ENCODE results near the gene PHLDB2. TPM values are rescaled to one million over a fixed set of nuclear protein-coding genes. Genes with fewer than 3 reads are reported as not detected.

Gene PHLDB2
- total RNA-seq, 1 experiment from 2014 or later: 40.5 TPM

- H3K27ac ChIP-seq: peak overlapping the region; percentile 92
- H3K4me3 ChIP-seq: no peak overlapping the region
- no peaks in the 10 kb centered on the region for H3K9me3 ChIP-seq (replicated peaks)
- peaks cover 43% of the 10 kb centered on the region for H3K36me3 ChIP-seq
- H3K4me1 ChIP-seq (replicated peaks): peaks cover 55% of the 10 kb centered on the region
- H3K27me3 ChIP-seq (replicated peaks): no peaks in the 10 kb centered on the region
- DNase-seq (ENCODE audit: low read depth in 1 of 2, low spot score in 2 of 2): peak in 1 of 2 experiments; percentile 72
Observed at GRCh38 chr3:111904376-111905241, 45.5 kb downstream of the PHLDB2 start.

DNA sequence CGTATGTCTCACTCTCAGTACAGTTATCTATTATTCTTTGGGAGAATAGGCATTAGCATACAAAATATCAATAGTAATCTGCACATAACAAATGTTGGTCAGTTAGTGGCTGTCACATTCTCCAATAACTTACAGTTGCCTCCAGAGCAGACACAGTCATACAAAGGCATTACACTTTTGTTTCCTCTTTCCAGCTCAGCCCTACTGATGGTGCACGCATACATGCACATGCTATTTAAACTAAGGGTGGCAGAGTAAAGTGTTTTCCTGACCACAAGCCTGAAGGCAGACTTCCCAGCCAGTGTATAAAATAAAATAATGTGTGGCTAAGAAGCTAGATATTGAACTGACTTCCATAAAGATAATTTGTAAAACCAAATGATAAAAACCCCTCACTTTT lies 47.6 kb downstream of the PHLDB2 start:
- Histone ChIP-seq H3K36me3 (peaks cover 41% of the 10 kb centered on the region), H3K4me3 (no peak overlapping the region), H3K27ac (peak overlapping the region; percentile 35), H3K9me3 (replicated peaks) (no peaks in the 10 kb centered on the region), H3K27me3 (replicated peaks) (no peaks in the 10 kb centered on the region), H3K4me1 (replicated peaks) (peaks cover 67% of the 10 kb centered on the region)
- DNase-seq (ENCODE audit: low read depth in 1 of 2, low spot score in 2 of 2): peak in 1 of 2 experiments; percentile 52

GRCh38 chr3:111907151-111907550 lies 48.1 kb downstream of the PHLDB2 start:
- Histone ChIP-seq H3K36me3 (peaks cover 46% of the 10 kb centered on the region), H3K4me1 (replicated peaks) (peaks cover 65% of the 10 kb centered on the region), H3K4me3 (no peak overlapping the region), H3K27ac (peak overlapping the region; percentile 35), H3K9me3 (replicated peaks) (no peaks in the 10 kb centered on the region), H3K27me3 (replicated peaks) (no peaks in the 10 kb centered on the region)
- no peak for DNase-seq (ENCODE audit: low read depth in 1 of 2, low spot score in 2 of 2)

- H3K36me3 ChIP-seq: peaks cover 50% of the 10 kb centered on the region
- no peak for DNase-seq (ENCODE audit: low read depth in 1 of 2, low spot score in 2 of 2)
- H3K27ac ChIP-seq: no peak overlapping the region
- H3K4me1 ChIP-seq (replicated peaks): peaks cover 29% of the 10 kb centered on the region
- H3K4me3 ChIP-seq: no peak overlapping the region
- H3K9me3 ChIP-seq (replicated peaks): no peaks in the 10 kb centered on the region
- H3K27me3 ChIP-seq (replicated peaks): no peaks in the 10 kb centered on the region
Observed at GRCh38 chr3:111910806-111911205, 51.7 kb downstream of the PHLDB2 start.

GRCh38 chr3:111911446-111911845 lies 52.4 kb downstream of the PHLDB2 start:
- Histone ChIP-seq H3K27me3 (replicated peaks) (no peaks in the 10 kb centered on the region), H3K4me3 (no peak overlapping the region), H3K4me1 (replicated peaks) (peaks cover 26% of the 10 kb centered on the region), H3K27ac (no peak overlapping the region), H3K9me3 (replicated peaks) (no peaks in the 10 kb centered on the region), H3K36me3 (peaks cover 53% of the 10 kb centered on the region)
- DNase-seq (ENCODE audit: low read depth in 1 of 2, low spot score in 2 of 2): no peak

DNA sequence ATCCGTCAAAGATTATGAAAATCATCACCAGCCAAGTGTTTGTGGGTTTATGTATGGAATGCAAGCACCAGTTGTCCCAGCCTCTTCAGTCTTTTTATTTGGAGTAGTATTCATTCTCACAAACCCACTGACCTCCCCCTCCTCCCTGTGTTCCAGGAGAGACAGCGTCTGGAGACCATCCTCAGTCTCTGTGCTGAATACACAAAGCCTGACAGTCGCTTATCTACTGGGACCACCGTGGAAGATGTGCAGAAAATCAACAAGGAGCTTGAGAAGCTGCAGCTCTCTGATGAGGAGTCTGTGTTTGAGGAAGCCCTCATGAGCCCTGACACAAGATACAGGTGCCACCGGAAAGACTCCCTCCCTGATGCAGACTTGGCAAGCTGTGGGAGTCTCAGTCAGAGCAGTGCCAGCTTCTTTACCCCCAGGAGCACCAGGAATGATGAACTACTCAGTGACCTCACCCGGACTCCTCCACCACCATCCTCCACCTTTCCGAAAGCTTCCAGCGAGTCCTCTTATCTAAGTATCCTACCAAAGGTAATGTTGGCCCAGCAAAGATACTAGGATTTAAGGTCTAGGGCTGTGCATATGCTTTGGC lies 54.2 kb downstream of the PHLDB2 start:
- no peak overlapping the region for H3K4me3 ChIP-seq
- H3K36me3 ChIP-seq: peaks cover 63% of the 10 kb centered on the region
- no peak for DNase-seq (ENCODE audit: low read depth in 1 of 2, low spot score in 2 of 2)

GRCh38 chr3:111915905-111916304 lies 56.8 kb downstream of the PHLDB2 start:
- Histone ChIP-seq H3K9me3 (replicated peaks) (no peaks in the 10 kb centered on the region), H3K4me3 (no peak overlapping the region), H3K27ac (no peak overlapping the region), H3K36me3 (peaks cover 83% of the 10 kb centered on the region), H3K27me3 (replicated peaks) (no peaks in the 10 kb centered on the region), H3K4me1 (replicated peaks) (peaks cover 29% of the 10 kb centered on the region)
- no peak for DNase-seq (ENCODE audit: low read depth in 1 of 2, low spot score in 2 of 2)

More for the DNA sequence above, 54.2 kb downstream of the PHLDB2 start:
- Histone ChIP-seq H3K9me3 (replicated peaks) (no peaks in the 10 kb centered on the region), H3K4me1 (replicated peaks) (peaks cover 29% of the 10 kb centered on the region), H3K27ac (no peak overlapping the region), H3K27me3 (replicated peaks) (no peaks in the 10 kb centered on the region)

DNA sequence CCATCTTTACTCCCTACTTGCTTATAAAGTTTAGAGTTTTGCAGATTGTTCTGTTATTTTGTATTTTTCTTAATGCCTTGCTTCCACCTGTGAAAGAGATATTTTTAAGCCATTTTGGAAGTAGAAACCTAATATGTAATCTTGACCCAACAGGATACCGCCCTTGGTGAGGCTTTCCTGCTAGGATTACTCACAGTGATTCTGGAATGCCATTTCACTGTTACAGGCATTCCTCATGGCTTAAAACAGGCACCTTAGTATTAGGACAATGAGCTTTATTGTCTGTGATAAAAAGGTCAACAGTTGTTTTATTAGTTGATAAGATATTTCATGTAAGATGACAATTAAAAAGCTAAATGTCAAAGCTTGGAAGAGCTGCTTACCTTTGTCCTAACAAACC lies 58.2 kb downstream of the PHLDB2 start:
- peak overlapping the region; percentile 54 for H3K27ac ChIP-seq
- H3K9me3 ChIP-seq (replicated peaks): no peaks in the 10 kb centered on the region
- H3K27me3 ChIP-seq (replicated peaks): no peaks in the 10 kb centered on the region
- no peak for DNase-seq (ENCODE audit: low read depth in 1 of 2, low spot score in 2 of 2)
- H3K4me3 ChIP-seq: no peak overlapping the region
- H3K4me1 ChIP-seq (replicated peaks): peaks cover 27% of the 10 kb centered on the region
- peaks cover 81% of the 10 kb centered on the region for H3K36me3 ChIP-seq

- Histone ChIP-seq H3K36me3 (peaks cover 91% of the 10 kb centered on the region), H3K27me3 (replicated peaks) (no peaks in the 10 kb centered on the region), H3K27ac (no peak overlapping the region), H3K4me1 (replicated peaks) (peaks cover 49% of the 10 kb centered on the region), H3K4me3 (no peak overlapping the region), H3K9me3 (replicated peaks) (no peaks in the 10 kb centered on the region)
- no peak for DNase-seq (ENCODE audit: low read depth in 1 of 2, low spot score in 2 of 2)
Observed at GRCh38 chr3:111919370-111920065, 60.5 kb downstream of the PHLDB2 start.

DNA sequence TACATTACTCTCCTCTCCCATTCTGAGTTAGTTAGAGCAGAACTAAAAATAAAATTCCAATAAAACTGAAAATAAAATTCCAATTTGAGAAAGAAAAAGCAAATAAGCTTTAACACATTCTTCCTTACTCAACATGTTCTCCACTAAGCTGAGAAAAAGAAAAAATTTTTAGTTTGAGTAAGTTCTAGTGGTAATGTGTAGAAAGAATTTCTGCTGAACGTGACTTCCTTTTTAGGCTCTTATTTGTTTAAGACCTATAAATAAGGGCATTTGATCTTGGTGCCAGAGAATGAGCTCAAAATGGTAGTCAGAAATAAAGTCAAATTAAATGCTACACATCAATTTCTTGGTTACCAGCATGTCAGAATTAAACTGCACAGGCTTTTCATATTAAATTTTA lies 62.1 kb downstream of the PHLDB2 start:
- DNase-seq (ENCODE audit: low read depth in 1 of 2, low spot score in 2 of 2): no peak
- H3K27ac ChIP-seq: no peak overlapping the region
- peaks cover 93% of the 10 kb centered on the region for H3K36me3 ChIP-seq

GRCh38 chr3:111923095-111923771 lies 64.2 kb downstream of the PHLDB2 start:
- Histone ChIP-seq H3K4me3 (no peak overlapping the region), H3K36me3 (peaks cover 76% of the 10 kb centered on the region), H3K27me3 (replicated peaks) (no peaks in the 10 kb centered on the region), H3K9me3 (replicated peaks) (no peaks in the 10 kb centered on the region), H3K4me1 (replicated peaks) (peaks cover 32% of the 10 kb centered on the region), H3K27ac (peak overlapping the region; percentile 79)
- peak in 1 of 2 experiments; percentile 26 for DNase-seq (ENCODE audit: low read depth in 1 of 2, low spot score in 2 of 2)

More for the DNA sequence above, 62.1 kb downstream of the PHLDB2 start:
- no peak overlapping the region for H3K4me3 ChIP-seq
- no peaks in the 10 kb centered on the region for H3K27me3 ChIP-seq (replicated peaks)
- no peaks in the 10 kb centered on the region for H3K9me3 ChIP-seq (replicated peaks)
- peaks cover 47% of the 10 kb centered on the region for H3K4me1 ChIP-seq (replicated peaks)

- no peak overlapping the region for H3K4me3 ChIP-seq
- peak overlapping the region; percentile 79 for H3K27ac ChIP-seq
- H3K9me3 ChIP-seq (replicated peaks): no peaks in the 10 kb centered on the region
- DNase-seq (ENCODE audit: low read depth in 1 of 2, low spot score in 2 of 2): peak in 1 of 2 experiments; percentile 22
- no peaks in the 10 kb centered on the region for H3K27me3 ChIP-seq (replicated peaks)
- H3K36me3 ChIP-seq: peaks cover 76% of the 10 kb centered on the region
- H3K4me1 ChIP-seq (replicated peaks): peaks cover 32% of the 10 kb centered on the region
Observed at GRCh38 chr3:111923806-111924205, 64.7 kb downstream of the PHLDB2 start.

- Histone ChIP-seq H3K27ac (peak overlapping the region; percentile 79), H3K36me3 (peaks cover 74% of the 10 kb centered on the region), H3K4me3 (no peak overlapping the region), H3K4me1 (replicated peaks) (peaks cover 32% of the 10 kb centered on the region), H3K27me3 (replicated peaks) (no peaks in the 10 kb centered on the region), H3K9me3 (replicated peaks) (no peaks in the 10 kb centered on the region)
- DNase-seq (ENCODE audit: low read depth in 1 of 2, low spot score in 2 of 2): no peak
Observed at GRCh38 chr3:111924283-111924682, 65.2 kb downstream of the PHLDB2 start.

All from SJSA1 (cell line).